B cell (primary cell): Measurements from ENCODE around the gene ADCY3. TPM values are rescaled to one million over a fixed set of nuclear protein-coding genes. Genes with fewer than 3 reads are reported as not detected.

ENCODE experiments used
- ATAC-seq: fragments of 200-7000 bp; cut with Tn5 transposase; one replicate; pipeline ENCODE4 v1.10.0; 2021; ENCODE audit warnings: low read depth, mild to moderate bottlenecking, moderate number of reproducible peaks, moderate library complexity
- CTCF ChIA-PET: fragments of 350-600 bp; sonication (Branson Sonifier 250); formaldehyde crosslinking; loops from one replicate; lab custom pipeline; 2021; ENCODE audit warnings: antibody characterized with exemption, inconsistent platforms; lab: Charles Lee
- POLR2A ChIA-PET: fragments of 350-600 bp; sonication (Branson Sonifier 250); formaldehyde crosslinking; loops from one replicate; lab custom pipeline; 2021; ENCODE audit warnings: antibody characterized with exemption; lab: Charles Lee
- DNase-seq: peaks from one replicate; pipeline ENCODE4 v3.0.0; 2013
- H2AFZ ChIP-seq: 2 replicates; pipeline ENCODE4 v1.6.1; 2012; ENCODE audit warnings: mild to moderate bottlenecking, low read depth, low read length; ENCODE audit not compliant: insufficient read depth, poor library complexity, severe bottlenecking
- H3K27ac ChIP-seq, 2 donors: 1 replicate in 1 of 2; 2 replicates in 1 of 2; pipeline ENCODE4 v1.5.1; 2012 to 2013; ENCODE audit warnings: low read length in 2 of 2, mild to moderate bottlenecking in 2 of 2, moderate library complexity in 1 of 2
- H3K27me3 ChIP-seq, 4 experiments: fragments of 200-600 bp in 1 of 4; sonication (generic) in 1 of 4; replicated peaks in 1 of 4; 1 replicate in 2 of 4; 2 replicates in 2 of 4; pipeline versions ENCODE4 v1.6.1 to v1.7.0; 2013 to 2016; ENCODE audit warnings: low read length in 3 of 4, mild to moderate bottlenecking in 2 of 4, mixed read lengths in 1 of 4, moderate library complexity in 1 of 4; ENCODE audit not compliant: insufficient read depth in 4 of 4, control insufficient read depth in 3 of 4; ENCODE audit errors: control extremely low read depth in 1 of 4
- H3K36me3 ChIP-seq, 2 experiments: replicated peaks in 1 of 2; 1 replicate in 1 of 2; 2 replicates in 1 of 2; pipeline versions ENCODE4 v1.6.1 to v1.7.1; 2013; ENCODE audit warnings: low read length in 1 of 2; ENCODE audit not compliant: insufficient read depth in 2 of 2, control insufficient read depth in 1 of 2; ENCODE audit errors: control extremely low read depth in 1 of 2, extremely low read depth in 1 of 2
- H3K4me1 ChIP-seq, 2 donors: fragments of 200-600 bp in 1 of 2; sonication (generic) in 1 of 2; 1 replicate in 1 of 2; 2 replicates in 1 of 2; pipeline versions ENCODE4 v1.5.1 to v1.6.1; 2013 to 2017; ENCODE audit warnings: low read length in 2 of 2; ENCODE audit not compliant: control insufficient read depth in 2 of 2, insufficient read depth in 2 of 2
- H3K4me2 ChIP-seq: replicated peaks from 2 replicates; pipeline ENCODE3; 2012; ENCODE audit warnings: mild to moderate bottlenecking, low read depth, low read length; ENCODE audit not compliant: poor library complexity, severe bottlenecking
- H3K4me3 ChIP-seq, 5 experiments: fragments of 200-600 bp in 1 of 5; sonication (generic) in 1 of 5; 1 replicate in 3 of 5; 2 replicates in 2 of 5; pipeline versions ENCODE4 v1.5.1 to v1.7.0; 2011 to 2016; ENCODE audit warnings: low read length in 4 of 5, mild to moderate bottlenecking in 4 of 5, low read depth in 2 of 5, control low read depth in 1 of 5, moderate library complexity in 1 of 5; ENCODE audit not compliant: insufficient read depth in 1 of 5; ENCODE audit errors: control extremely low read depth in 1 of 5, extremely low read depth in 1 of 5
- H3K79me2 ChIP-seq: fragments of 200-600 bp; sonication (generic); one replicate; pipeline ENCODE4 v1.6.0; 2016; ENCODE audit warnings: low read length; ENCODE audit not compliant: control insufficient read depth, insufficient read depth
- H3K9ac ChIP-seq: fragments of 200-600 bp; sonication (generic); 2 replicates; pipeline ENCODE4 v1.6.1; 2017; ENCODE audit warnings: mild to moderate bottlenecking, low read length, moderate library complexity
- H3K9me3 ChIP-seq, 3 donors: one replicate each; pipeline versions ENCODE4 v1.6.1 to v1.7.1; 2013; ENCODE audit warnings: low read length in 2 of 3; ENCODE audit not compliant: control insufficient read depth in 2 of 3, insufficient read depth in 1 of 3; ENCODE audit errors: control extremely low read depth in 1 of 3
- H4K20me1 ChIP-seq: 2 replicates; pipeline ENCODE4 v1.6.0; 2012; ENCODE audit warnings: mild to moderate bottlenecking, low read length; ENCODE audit not compliant: insufficient read depth, control insufficient read depth, poor library complexity, severe bottlenecking
- H3K27ac Mint-ChIP-seq: one replicate; pipeline ENCODE4 v1.8.0; 2021; ENCODE audit warnings: mixed read lengths
- H3K27me3 Mint-ChIP-seq: one replicate; pipeline ENCODE4 v1.8.0; 2021; ENCODE audit warnings: mixed read lengths
- H3K4me1 Mint-ChIP-seq: one replicate; pipeline ENCODE4 v1.8.0; 2021; ENCODE audit warnings: mixed read lengths
- H3K4me3 Mint-ChIP-seq: one replicate; pipeline ENCODE4 v1.8.0; 2021; ENCODE audit warnings: mixed read lengths
- H3K9me3 Mint-ChIP-seq: one replicate; pipeline ENCODE4 v1.8.0; 2022; ENCODE audit warnings: mixed read lengths; ENCODE audit not compliant: insufficient read depth
- EZH2 ChIP-seq: IDR thresholded peaks from 2 replicates; pipeline ENCODE4 v1.6.1; 2012; ENCODE audit warnings: borderline replicate concordance, low read depth, mild to moderate bottlenecking, moderate library complexity, low read length; ENCODE audit not compliant: insufficient read depth, poor library complexity, severe bottlenecking
- WGBS: methylation state at CpG from one replicate; pipeline ENCODE4 v1.1.5; 2013; ENCODE audit warnings: missing lambda C conversion rate; ENCODE audit not compliant: insufficient coverage; 5-methylcytosine and 5-hydroxymethylcytosine counted together
- intact Hi-C: fragments of 100-400 bp; cut with micrococcal nuclease; formaldehyde crosslinking; loops from one replicate; pipeline ENCODE4 v1.10.0; 2022
- polyA plus RNA-seq: library from polyadenylated mRNA; depleted of rRNA; stranded (reverse); fragments of >200 nt; gene quantifications from 2 replicates; pipeline ENCODE4 v1.2.3, GENCODE V29; 2012
- total RNA-seq, 2 donors: library from RNA; stranded (reverse); fragments of 120-200 nt in 1 of 2; gene quantifications; 1 replicate in 1 of 2; 2 replicates in 1 of 2; pipeline versions ENCODE4 v1.2.3 to v1.2.4, GENCODE V29; 2013 to 2022
- TF ChIP-seq, protein P1 (sequence below): fragments of 200-600 bp; IDR thresholded peaks from one replicate; pipeline ENCODE4 v1.8.0; 2022; ENCODE audit warnings: antibody characterized with exemption, mild to moderate bottlenecking

ADCY3 gene
- total and polyA plus RNA-seq, 2 donors (not counting 1 experiment from before 2014, with no cell fraction given), result 48.4 to 73.0 TPM

DNA sequence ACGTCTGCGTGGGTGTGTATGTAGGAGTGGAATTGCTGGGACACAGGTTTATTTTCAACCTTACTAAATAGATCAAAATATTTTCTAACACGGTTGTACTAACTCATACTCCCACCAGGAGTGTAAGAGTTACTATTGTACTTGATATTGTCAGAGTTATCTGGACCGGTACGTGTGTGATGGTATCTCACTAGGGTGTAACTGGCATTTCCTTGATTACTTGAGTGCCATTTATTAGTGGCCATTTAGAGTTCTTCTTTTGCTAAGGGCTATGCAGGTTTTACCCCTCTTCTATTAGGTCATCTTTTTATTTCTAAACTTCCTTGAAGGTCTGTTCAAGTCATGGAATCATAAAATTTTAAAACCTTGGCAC lies 93.3 kb downstream of the ADCY3 start:
- H3K27me3 Mint-ChIP-seq, result no peaks in the 10 kb centered on the region
- H2AFZ ChIP-seq, result no peak overlapping the region
- H3K9me3 Mint-ChIP-seq, result no peaks in the 10 kb centered on the region
- POLR2A ChIA-PET, result interaction anchor here (0.6 kb wide), 1 partner anchor 214 kb away, joined by 7 read pairs; no protein-coding TSS in a partner anchor
- ATAC-seq (no peak), DNase-seq (no peak)
- intact Hi-C loops, result loop anchor here (1.0 to 5.0 kb wide), 3 partner anchors 213 to 405 kb away; no protein-coding TSS in a partner anchor
- H3K79me2 ChIP-seq, result no peaks in the 10 kb centered on the region
- H3K27me3 ChIP-seq, result no peaks in the 10 kb centered on the region
- no peaks in the 10 kb centered on the region for H3K9me3 ChIP-seq
- CTCF ChIA-PET, result interaction anchor here (0.8 to 10.8 kb wide), 14 partner anchors 11 to 423 kb away, joined by 3 to 267 read pairs (median 6); no protein-coding TSS in a partner anchor
- WGBS, result no CpG with 5 or more reads among the region's 5 CpGs
- H3K4me1 Mint-ChIP-seq, result no peaks in the 10 kb centered on the region
- H3K4me3 ChIP-seq, result no peak overlapping the region
- no peak overlapping the region for H3K27ac Mint-ChIP-seq
- H3K4me1 ChIP-seq, result peaks cover 0 to 4% of the 10 kb centered on the region in 2 donors
- H3K4me3 Mint-ChIP-seq, result no peak overlapping the region
- no peak overlapping the region for H3K9ac ChIP-seq
- TF ChIP-seq EZH2, result no peak
- TF ChIP-seq, protein P1, sequence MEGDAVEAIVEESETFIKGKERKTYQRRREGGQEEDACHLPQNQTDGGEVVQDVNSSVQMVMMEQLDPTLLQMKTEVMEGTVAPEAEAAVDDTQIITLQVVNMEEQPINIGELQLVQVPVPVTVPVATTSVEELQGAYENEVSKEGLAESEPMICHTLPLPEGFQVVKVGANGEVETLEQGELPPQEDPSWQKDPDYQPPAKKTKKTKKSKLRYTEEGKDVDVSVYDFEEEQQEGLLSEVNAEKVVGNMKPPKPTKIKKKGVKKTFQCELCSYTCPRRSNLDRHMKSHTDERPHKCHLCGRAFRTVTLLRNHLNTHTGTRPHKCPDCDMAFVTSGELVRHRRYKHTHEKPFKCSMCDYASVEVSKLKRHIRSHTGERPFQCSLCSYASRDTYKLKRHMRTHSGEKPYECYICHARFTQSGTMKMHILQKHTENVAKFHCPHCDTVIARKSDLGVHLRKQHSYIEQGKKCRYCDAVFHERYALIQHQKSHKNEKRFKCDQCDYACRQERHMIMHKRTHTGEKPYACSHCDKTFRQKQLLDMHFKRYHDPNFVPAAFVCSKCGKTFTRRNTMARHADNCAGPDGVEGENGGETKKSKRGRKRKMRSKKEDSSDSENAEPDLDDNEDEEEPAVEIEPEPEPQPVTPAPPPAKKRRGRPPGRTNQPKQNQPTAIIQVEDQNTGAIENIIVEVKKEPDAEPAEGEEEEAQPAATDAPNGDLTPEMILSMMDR, result no peak
- no peak overlapping the region for H3K27ac ChIP-seq
- no peaks in the 10 kb centered on the region for H4K20me1 ChIP-seq
- H3K36me3 ChIP-seq, result peaks cover 1 to 10% of the 10 kb centered on the region in 2 experiments
- H3K4me2 ChIP-seq, result no peak overlapping the region

DNA sequence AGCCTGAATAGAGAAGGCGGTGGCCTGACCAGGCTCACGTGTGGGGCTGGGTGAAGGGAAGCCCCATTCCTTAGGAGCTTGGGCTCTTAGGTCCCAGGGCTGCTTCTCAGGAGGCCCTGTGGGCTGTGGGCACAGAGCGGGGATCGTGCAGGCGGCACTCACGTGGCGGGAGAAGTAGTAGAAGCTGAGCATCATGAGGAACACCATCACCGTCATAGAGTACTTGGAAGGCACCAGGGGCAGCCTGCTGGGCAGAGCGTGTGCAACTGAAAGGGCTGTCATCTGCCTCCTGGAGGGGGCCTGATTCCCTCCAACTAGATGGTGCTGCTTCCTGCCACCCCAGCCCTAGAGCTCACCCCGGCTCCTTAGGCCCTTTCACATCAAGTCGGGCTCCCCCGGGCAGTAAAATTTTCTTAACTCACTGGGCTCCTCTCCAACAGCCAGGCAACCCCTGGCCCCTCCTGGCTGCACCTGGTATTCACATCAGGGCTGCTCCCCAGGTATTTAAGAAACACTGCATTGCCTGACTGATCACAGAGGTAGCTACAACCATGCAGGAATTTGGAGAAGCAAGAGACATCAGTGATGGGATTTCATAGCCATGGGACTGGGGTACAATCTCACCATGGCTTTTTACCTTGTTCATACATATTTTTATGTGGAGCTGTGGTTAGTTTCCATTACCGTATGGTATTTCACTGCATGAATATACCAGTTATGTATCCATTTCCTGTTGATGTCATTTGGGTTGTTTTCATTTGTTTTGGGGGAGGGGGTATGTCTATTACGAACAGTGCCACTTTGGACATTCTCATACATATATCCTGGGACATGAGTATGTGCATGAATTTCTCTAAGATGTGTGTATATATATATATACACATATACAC lies 93.9 kb downstream of the ADCY3 start:
- Histone ChIP-seq H3K4me2 (no peak overlapping the region), H3K4me3 (no peak overlapping the region), H3K27ac (no peak overlapping the region)

More for the DNA sequence above, 93.9 kb downstream of the ADCY3 start:
- ChIA-PET POLR2A (no interaction called here), CTCF (interaction anchor here (0.6 to 10.8 kb wide), 7 partner anchors 11 to 417 kb away, joined by 3 to 267 read pairs (median 12); no protein-coding TSS in a partner anchor)
- Mint-ChIP-seq H3K27ac (no peak overlapping the region), H3K4me3 (no peak overlapping the region), H3K27me3 (no peaks in the 10 kb centered on the region), H3K4me1 (no peaks in the 10 kb centered on the region), H3K9me3 (no peaks in the 10 kb centered on the region)
- peaks cover 0 to 4% of the 10 kb centered on the region in 2 donors for H3K4me1 ChIP-seq
- no peaks in the 10 kb centered on the region for H3K27me3 ChIP-seq
- H3K9me3 ChIP-seq, result no peaks in the 10 kb centered on the region
- H3K9ac ChIP-seq, result no peak overlapping the region
- 92% methylated on average over 12 of the region's 14 CpGs for WGBS
- intact Hi-C loops, result loop anchor here (5.0 kb wide), 1 partner anchor 301 kb away; no protein-coding TSS in a partner anchor
- no peaks in the 10 kb centered on the region for H3K79me2 ChIP-seq
- DNase-seq (no peak), ATAC-seq (no peak)
- peaks cover 1 to 15% of the 10 kb centered on the region in 2 experiments for H3K36me3 ChIP-seq
- TF ChIP-seq, protein P1, result no peak
- no peak for TF ChIP-seq EZH2
- H4K20me1 ChIP-seq, result no peaks in the 10 kb centered on the region
- no peak overlapping the region for H2AFZ ChIP-seq
